ENCODE measurements around the gene FBXW7.

Gene FBXW7

DNA sequence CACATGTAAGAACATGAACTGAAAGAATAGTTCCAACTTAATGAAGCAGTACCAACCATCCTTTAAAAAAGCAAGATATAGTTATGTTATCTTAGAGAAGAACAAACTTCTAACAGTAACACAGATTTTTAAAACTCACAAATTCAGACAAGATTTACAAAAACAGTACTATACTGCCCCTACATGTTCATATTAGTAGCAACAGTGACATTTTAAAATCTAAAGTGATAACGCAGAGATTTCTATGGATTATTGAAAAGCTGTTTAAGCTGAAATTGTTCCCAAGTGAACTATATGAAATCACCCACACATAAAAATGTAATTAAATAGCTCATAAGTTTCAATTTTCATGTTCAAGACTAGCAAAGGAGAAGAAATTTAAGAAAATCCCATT lies 166.0 kb downstream of the FBXW7 start:
- Histone ChIP-seq H3K27ac (ENCODE audit: low read depth in 2 of 2, low read length in 2 of 2) (no peak overlapping the region), H3K36me3 (ENCODE audit: control insufficient read depth in 2 of 2, insufficient read depth in 2 of 2, low read length in 2 of 2) (no peaks in the 10 kb centered on the region), H3K9ac (ENCODE audit: low read depth in 1 of 2, low read length in 2 of 2) (no peak overlapping the region), H3K4me3 (ENCODE audit: low read length in 2 of 2) (no peak overlapping the region), H3K27me3 (ENCODE audit: control insufficient read depth in 2 of 2, insufficient read depth in 2 of 2, low read length in 2 of 2) (no peaks in the 10 kb centered on the region), H3K9me3 (ENCODE audit: control insufficient read depth in 2 of 2, low read length in 2 of 2) (no peaks in the 10 kb centered on the region), H3K4me1 (ENCODE audit: control insufficient read depth in 2 of 2, insufficient read depth in 2 of 2, low read length in 2 of 2) (no peaks in the 10 kb centered on the region)

- no peak overlapping the region for H3K9ac ChIP-seq (ENCODE audit: low read depth in 1 of 2, low read length in 2 of 2)
- no peak overlapping the region for H3K27ac ChIP-seq (ENCODE audit: low read depth in 2 of 2, low read length in 2 of 2)
- no peaks in the 10 kb centered on the region for H3K27me3 ChIP-seq (ENCODE audit: control insufficient read depth in 2 of 2, insufficient read depth in 2 of 2, low read length in 2 of 2)
- H3K4me3 ChIP-seq (ENCODE audit: low read length in 2 of 2), result no peak overlapping the region
- no peaks in the 10 kb centered on the region for H3K36me3 ChIP-seq (ENCODE audit: control insufficient read depth in 2 of 2, insufficient read depth in 2 of 2, low read length in 2 of 2)
- H3K4me1 ChIP-seq (ENCODE audit: control insufficient read depth in 2 of 2, insufficient read depth in 2 of 2, low read length in 2 of 2), result no peaks in the 10 kb centered on the region
- H3K9me3 ChIP-seq (ENCODE audit: control insufficient read depth in 2 of 2, low read length in 2 of 2), result no peaks in the 10 kb centered on the region
These were observed 166.5 kb downstream of the FBXW7 start for GRCh38 chr4:152369203-152369901.

DNA sequence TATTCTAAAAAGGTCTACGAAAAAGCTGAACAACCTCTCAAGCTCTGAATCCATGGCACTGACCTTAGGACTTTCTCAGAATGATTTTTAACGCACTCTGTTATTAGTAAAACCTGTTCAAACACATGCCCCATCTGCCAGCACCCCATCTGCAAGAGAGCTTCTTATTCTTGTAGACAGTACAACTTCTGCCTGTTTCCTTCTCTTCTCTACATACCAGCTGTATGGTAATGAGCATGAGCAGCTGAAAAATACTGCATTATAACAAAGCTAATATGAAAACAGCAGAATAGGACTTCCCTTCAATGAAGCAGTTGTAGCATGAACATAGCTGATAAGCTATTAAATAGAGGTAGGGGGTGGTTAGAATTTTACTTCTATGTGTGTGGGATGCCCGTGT lies 167.9 kb downstream of the FBXW7 start:
- Histone ChIP-seq H3K4me1 (ENCODE audit: control insufficient read depth in 2 of 2, insufficient read depth in 2 of 2, low read length in 2 of 2) (no peaks in the 10 kb centered on the region), H3K9ac (ENCODE audit: low read depth in 1 of 2, low read length in 2 of 2) (no peak overlapping the region), H3K4me3 (ENCODE audit: low read length in 2 of 2) (no peak overlapping the region), H3K9me3 (ENCODE audit: control insufficient read depth in 2 of 2, low read length in 2 of 2) (no peaks in the 10 kb centered on the region), H3K27ac (ENCODE audit: low read depth in 2 of 2, low read length in 2 of 2) (no peak overlapping the region), H3K36me3 (ENCODE audit: control insufficient read depth in 2 of 2, insufficient read depth in 2 of 2, low read length in 2 of 2) (no peaks in the 10 kb centered on the region), H3K27me3 (ENCODE audit: control insufficient read depth in 2 of 2, insufficient read depth in 2 of 2, low read length in 2 of 2) (no peaks in the 10 kb centered on the region)

DNA sequence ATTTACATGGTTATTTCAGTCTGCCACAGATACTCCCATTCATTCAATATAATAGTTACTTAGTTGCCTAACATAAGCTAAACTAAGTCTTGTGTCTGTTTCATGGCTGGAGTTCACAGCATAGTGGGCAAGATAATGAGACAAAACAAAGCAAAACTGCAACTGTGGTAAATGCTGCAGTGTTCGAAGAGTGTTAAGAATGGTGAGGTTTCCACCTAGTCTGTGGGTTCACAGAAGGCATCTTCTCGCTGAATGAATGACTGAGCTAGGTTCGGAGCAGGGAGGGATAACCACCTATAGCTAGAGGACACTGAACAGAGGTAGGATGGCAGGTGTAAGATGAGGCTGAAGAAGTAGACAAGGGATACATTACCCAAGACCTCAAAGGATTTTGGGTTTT lies 171.0 kb downstream of the FBXW7 start:
- Histone ChIP-seq H3K27ac (ENCODE audit: low read depth in 2 of 2, low read length in 2 of 2) (no peak overlapping the region), H3K27me3 (ENCODE audit: control insufficient read depth in 2 of 2, insufficient read depth in 2 of 2, low read length in 2 of 2) (no peaks in the 10 kb centered on the region), H3K36me3 (ENCODE audit: control insufficient read depth in 2 of 2, insufficient read depth in 2 of 2, low read length in 2 of 2) (no peaks in the 10 kb centered on the region), H3K9ac (ENCODE audit: low read depth in 1 of 2, low read length in 2 of 2) (no peak overlapping the region), H3K4me3 (ENCODE audit: low read length in 2 of 2) (no peak overlapping the region), H3K9me3 (ENCODE audit: control insufficient read depth in 2 of 2, low read length in 2 of 2) (no peaks in the 10 kb centered on the region), H3K4me1 (ENCODE audit: control insufficient read depth in 2 of 2, insufficient read depth in 2 of 2, low read length in 2 of 2) (no peaks in the 10 kb centered on the region)

DNA sequence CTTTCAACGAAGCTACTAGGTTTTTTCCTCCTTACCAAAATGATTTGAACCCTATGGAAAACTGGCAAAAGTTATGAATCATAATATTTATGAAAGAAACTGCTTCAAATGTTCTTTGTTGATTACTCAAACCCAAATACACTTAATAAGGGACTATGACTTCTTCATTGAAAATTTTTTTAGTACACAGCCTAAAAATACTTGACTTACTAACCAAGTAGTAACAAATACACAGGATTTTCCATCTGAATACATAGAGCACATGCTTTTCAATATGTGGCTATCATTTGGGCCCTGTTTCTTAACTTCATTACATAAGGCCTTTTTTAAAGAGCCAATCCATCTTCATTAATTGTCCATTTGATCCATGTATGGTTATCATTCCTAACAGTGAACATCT lies 171.5 kb downstream of the FBXW7 start:
- no peaks in the 10 kb centered on the region for H3K36me3 ChIP-seq (ENCODE audit: control insufficient read depth in 2 of 2, insufficient read depth in 2 of 2, low read length in 2 of 2)
- no peaks in the 10 kb centered on the region for H3K4me1 ChIP-seq (ENCODE audit: control insufficient read depth in 2 of 2, insufficient read depth in 2 of 2, low read length in 2 of 2)
- H3K9ac ChIP-seq (ENCODE audit: low read depth in 1 of 2, low read length in 2 of 2), result no peak overlapping the region
- H3K9me3 ChIP-seq (ENCODE audit: control insufficient read depth in 2 of 2, low read length in 2 of 2), result no peaks in the 10 kb centered on the region
- H3K4me3 ChIP-seq (ENCODE audit: low read length in 2 of 2), result no peak overlapping the region
- no peaks in the 10 kb centered on the region for H3K27me3 ChIP-seq (ENCODE audit: control insufficient read depth in 2 of 2, insufficient read depth in 2 of 2, low read length in 2 of 2)
- no peak overlapping the region for H3K27ac ChIP-seq (ENCODE audit: low read depth in 2 of 2, low read length in 2 of 2)

DNA sequence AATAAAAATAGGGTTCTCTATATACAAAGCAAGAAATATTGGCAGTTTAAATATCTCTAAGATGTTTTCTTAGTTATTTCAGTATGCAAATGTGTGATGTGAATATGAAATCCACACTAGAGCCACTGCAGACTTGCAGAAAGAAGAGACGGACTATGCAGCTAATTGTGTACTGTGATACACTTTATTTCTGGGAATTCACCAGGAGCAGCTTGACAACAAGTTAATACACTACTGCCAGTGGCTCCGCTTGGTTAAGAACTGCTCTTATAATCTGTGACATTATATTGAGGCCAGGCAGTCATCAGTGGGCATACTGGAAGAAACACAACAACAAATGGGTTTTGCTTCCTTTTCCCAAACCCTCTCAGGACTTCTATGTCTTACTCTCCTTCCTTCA lies 172.0 kb downstream of the FBXW7 start:
- Histone ChIP-seq H3K27ac (ENCODE audit: low read depth in 2 of 2, low read length in 2 of 2) (no peak overlapping the region), H3K36me3 (ENCODE audit: control insufficient read depth in 2 of 2, insufficient read depth in 2 of 2, low read length in 2 of 2) (no peaks in the 10 kb centered on the region), H3K4me3 (ENCODE audit: low read length in 2 of 2) (no peak overlapping the region)

DNA sequence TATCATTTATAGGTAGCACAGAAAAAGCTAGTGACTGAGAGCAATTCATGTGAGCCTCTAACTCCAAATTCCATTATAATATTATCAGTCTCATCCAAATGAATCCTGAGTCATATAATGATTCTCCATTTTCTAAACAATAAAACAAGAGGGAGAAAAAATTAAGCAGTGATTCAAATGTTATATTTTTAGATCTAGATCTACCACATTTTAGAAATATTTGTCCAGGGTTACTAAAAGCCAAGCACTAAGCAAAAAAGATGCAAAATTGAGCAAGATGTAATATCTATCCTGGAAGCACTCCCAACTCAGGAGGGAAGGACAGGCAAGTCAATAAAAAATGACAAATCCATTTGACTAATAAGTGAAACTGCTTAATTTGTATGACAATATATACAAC lies 172.8 kb downstream of the FBXW7 start:
- Histone ChIP-seq H3K9me3 (ENCODE audit: control insufficient read depth in 2 of 2, low read length in 2 of 2) (no peaks in the 10 kb centered on the region), H3K27ac (ENCODE audit: low read depth in 2 of 2, low read length in 2 of 2) (no peak overlapping the region), H3K9ac (ENCODE audit: low read depth in 1 of 2, low read length in 2 of 2) (no peak overlapping the region), H3K27me3 (ENCODE audit: control insufficient read depth in 2 of 2, insufficient read depth in 2 of 2, low read length in 2 of 2) (no peaks in the 10 kb centered on the region), H3K4me1 (ENCODE audit: control insufficient read depth in 2 of 2, insufficient read depth in 2 of 2, low read length in 2 of 2) (no peaks in the 10 kb centered on the region), H3K4me3 (ENCODE audit: low read length in 2 of 2) (no peak overlapping the region), H3K36me3 (ENCODE audit: control insufficient read depth in 2 of 2, insufficient read depth in 2 of 2, low read length in 2 of 2) (no peaks in the 10 kb centered on the region)

More for the DNA sequence above, 172.0 kb downstream of the FBXW7 start:
- no peaks in the 10 kb centered on the region for H3K27me3 ChIP-seq (ENCODE audit: control insufficient read depth in 2 of 2, insufficient read depth in 2 of 2, low read length in 2 of 2)
- no peaks in the 10 kb centered on the region for H3K9me3 ChIP-seq (ENCODE audit: control insufficient read depth in 2 of 2, low read length in 2 of 2)
- H3K9ac ChIP-seq (ENCODE audit: low read depth in 1 of 2, low read length in 2 of 2), result no peak overlapping the region
- H3K4me1 ChIP-seq (ENCODE audit: control insufficient read depth in 2 of 2, insufficient read depth in 2 of 2, low read length in 2 of 2), result no peaks in the 10 kb centered on the region

DNA sequence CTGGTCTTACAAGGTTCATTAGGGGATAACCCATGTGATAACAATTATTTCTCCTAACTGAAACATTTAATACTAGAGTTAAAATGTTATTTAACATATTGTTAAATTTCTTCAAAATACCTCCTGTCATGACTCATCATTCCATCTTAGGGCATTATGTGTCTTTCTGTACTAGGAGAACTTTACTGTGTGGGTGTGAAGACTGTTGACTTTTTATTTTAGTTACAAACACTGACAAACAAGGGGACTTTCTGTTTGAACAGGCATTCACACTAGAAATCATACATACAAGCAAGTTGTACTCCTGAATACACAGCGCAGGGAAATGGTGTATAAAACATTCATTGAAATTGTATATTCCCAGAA lies 175.9 kb downstream of the FBXW7 start:
- no peaks in the 10 kb centered on the region for H3K4me1 ChIP-seq (ENCODE audit: control insufficient read depth in 2 of 2, insufficient read depth in 2 of 2, low read length in 2 of 2)
- H3K27me3 ChIP-seq (ENCODE audit: control insufficient read depth in 2 of 2, insufficient read depth in 2 of 2, low read length in 2 of 2), result no peaks in the 10 kb centered on the region
- no peak overlapping the region for H3K9ac ChIP-seq (ENCODE audit: low read depth in 1 of 2, low read length in 2 of 2)
- no peaks in the 10 kb centered on the region for H3K9me3 ChIP-seq (ENCODE audit: control insufficient read depth in 2 of 2, low read length in 2 of 2)
- H3K36me3 ChIP-seq (ENCODE audit: control insufficient read depth in 2 of 2, insufficient read depth in 2 of 2, low read length in 2 of 2), result no peaks in the 10 kb centered on the region
- no peak overlapping the region for H3K4me3 ChIP-seq (ENCODE audit: low read length in 2 of 2)
- no peak overlapping the region for H3K27ac ChIP-seq (ENCODE audit: low read depth in 2 of 2, low read length in 2 of 2)

- no peaks in the 10 kb centered on the region for H3K36me3 ChIP-seq (ENCODE audit: control insufficient read depth in 2 of 2, insufficient read depth in 2 of 2, low read length in 2 of 2)
- H3K4me1 ChIP-seq (ENCODE audit: control insufficient read depth in 2 of 2, insufficient read depth in 2 of 2, low read length in 2 of 2), result no peaks in the 10 kb centered on the region
- H3K27me3 ChIP-seq (ENCODE audit: control insufficient read depth in 2 of 2, insufficient read depth in 2 of 2, low read length in 2 of 2), result no peaks in the 10 kb centered on the region
- H3K9ac ChIP-seq (ENCODE audit: low read depth in 1 of 2, low read length in 2 of 2), result no peak overlapping the region
- no peak overlapping the region for H3K27ac ChIP-seq (ENCODE audit: low read depth in 2 of 2, low read length in 2 of 2)
- H3K9me3 ChIP-seq (ENCODE audit: control insufficient read depth in 2 of 2, low read length in 2 of 2), result no peaks in the 10 kb centered on the region
- no peak overlapping the region for H3K4me3 ChIP-seq (ENCODE audit: low read length in 2 of 2)
These were observed 176.5 kb downstream of the FBXW7 start for GRCh38 chr4:152359208-152360044.

DNA sequence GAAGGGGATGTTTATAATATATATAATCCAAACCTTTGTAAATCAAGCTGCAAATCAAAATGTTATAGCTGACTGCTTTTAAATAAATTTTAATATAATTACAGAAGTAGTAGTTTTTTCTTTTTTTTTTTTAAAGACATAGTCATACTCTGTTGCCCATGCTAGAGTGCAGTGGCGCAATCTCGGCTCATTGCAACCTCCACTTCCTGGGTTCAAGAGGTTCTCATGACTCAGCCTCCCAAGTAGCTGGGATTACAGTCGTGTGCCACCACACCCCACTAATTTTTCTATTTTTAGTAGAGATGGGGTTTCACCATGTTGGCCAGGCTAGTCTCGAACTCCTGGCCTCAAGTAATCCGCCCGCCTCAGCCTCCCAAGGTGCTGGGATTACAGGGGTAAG lies 178.7 kb downstream of the FBXW7 start:
- no peak overlapping the region for H3K27ac ChIP-seq (ENCODE audit: low read depth in 2 of 2, low read length in 2 of 2)
- no peaks in the 10 kb centered on the region for H3K9me3 ChIP-seq (ENCODE audit: control insufficient read depth in 2 of 2, low read length in 2 of 2)
- H3K27me3 ChIP-seq (ENCODE audit: control insufficient read depth in 2 of 2, insufficient read depth in 2 of 2, low read length in 2 of 2), result no peaks in the 10 kb centered on the region
- H3K4me1 ChIP-seq (ENCODE audit: control insufficient read depth in 2 of 2, insufficient read depth in 2 of 2, low read length in 2 of 2), result no peaks in the 10 kb centered on the region
- H3K4me3 ChIP-seq (ENCODE audit: low read length in 2 of 2), result no peak overlapping the region
- H3K9ac ChIP-seq (ENCODE audit: low read depth in 1 of 2, low read length in 2 of 2), result no peak overlapping the region
- H3K36me3 ChIP-seq (ENCODE audit: control insufficient read depth in 2 of 2, insufficient read depth in 2 of 2, low read length in 2 of 2), result no peaks in the 10 kb centered on the region

Measured in mucosa of rectum (tissue), 2 donors.